CD4-positive, alpha-beta T cell treated with Interleukin-15 for 1 hour (primary cell): ENCODE data around the gene DRC3.

Experiments
- DNase-seq: peaks from one replicate; pipeline ENCODE4 v3.0.0-alpha.2; 2020

The DRC3 gene

GRCh38 chr17:18064053-18064452, 91.4 kb downstream of the DRC3 start:
- DNase-seq, result no peak

- no peak for DNase-seq
These were observed 92.9 kb downstream of the DRC3 start for GRCh38 chr17:18065546-18065945.
